Measurements from ENCODE around the gene HOXD4. TPM values are rescaled to one million over a fixed set of nuclear protein-coding genes. Genes with fewer than 3 reads are reported as not detected.

Gene HOXD4
- polyA plus RNA-seq, 1 of the 3 experiments (the other 2 are of a cell fraction): 1.0 TPM

- no peak for DNase-seq
- POLR2A ChIA-PET: interaction anchor here (1.0 kb wide), 1 partner anchor 13 kb away, joined by 3 read pairs; no protein-coding TSS in a partner anchor
- Histone ChIP-seq H3K4me1 (ENCODE audit: control insufficient read depth in 1 of 2, insufficient read depth in 2 of 2, low read depth in 1 of 2, low read length in 1 of 2) (peaks cover 0 to 13% of the 10 kb centered on the region in 2 experiments; a peak in 2 of 4 replicates), H3K4me3 (ENCODE audit: low read depth in 2 of 2, low read length in 1 of 2) (peak overlapping the region in 1 of 2 experiments; percentile 54; a peak in 2 of 4 replicates), H3K36me3 (replicated peaks in 1 of 2; ENCODE audit: control insufficient read depth in 1 of 2, insufficient read depth in 2 of 2, low read length in 1 of 2) (no peaks in the 10 kb centered on the region), H3K9me3 (no peaks in the 10 kb centered on the region), H3K27ac (ENCODE audit: low read depth in 2 of 2, low read length in 1 of 2) (no peak overlapping the region), H2AFZ (ENCODE audit: low read depth) (no peak overlapping the region), H3K9ac (no peak overlapping the region), H3K9me2 (no peaks in the 10 kb centered on the region), H3F3A (replicated peaks; ENCODE audit: insufficient read depth) (peaks cover 8% of the 10 kb centered on the region), H3K4me2 (peak overlapping the region; percentile 76; the same call in 1 of the 2 replicates), H3K79me2 (ENCODE audit: insufficient read depth) (no peaks in the 10 kb centered on the region), H4K20me1 (ENCODE audit: insufficient read depth) (no peaks in the 10 kb centered on the region), H3K27me3 (ENCODE audit: insufficient read depth) (peaks cover 86% of the 10 kb centered on the region)
- TF ChIP-seq MAX (IDR thresholded peaks at IDR 0.05; ENCODE audit: low read depth): no peak
- TF ChIP-seq SMC3 (IDR thresholded peaks at IDR 0.05; ENCODE audit: low read depth, low read length): no peak
- no peak for TF ChIP-seq USF1 (IDR thresholded peaks at IDR 0.05; ENCODE audit: borderline replicate concordance, low read depth)
- no peak for TF ChIP-seq MEF2A (IDR thresholded peaks at IDR 0.05; ENCODE audit: borderline replicate concordance, low read depth)
- no peak for TF ChIP-seq EP300 (IDR thresholded peaks at IDR 0.05; ENCODE audit: borderline replicate concordance in 1 of 2, low read depth in 1 of 2, low read length in 1 of 2)
- TF ChIP-seq IRF3 (IDR thresholded peaks at IDR 0.05; ENCODE audit: low read depth, low read length): no peak
- no peak for TF ChIP-seq SIN3A (IDR thresholded peaks at IDR 0.05; ENCODE audit: borderline replicate concordance, low read depth, low read length)
- no peak for TF ChIP-seq FOXJ3 (CRISPR knock-in tag; IDR thresholded peaks at IDR 0.05)
- TF ChIP-seq EZH2phosphoT487 (IDR thresholded peaks at IDR 0.05; ENCODE audit: borderline replicate concordance, low read depth): no peak
- no peak for TF ChIP-seq TEAD4 (IDR thresholded peaks at IDR 0.05; ENCODE audit: borderline replicate concordance, insufficient read depth)
- no peak for TF ChIP-seq NRF1 (IDR thresholded peaks at IDR 0.05; ENCODE audit: low read depth, low read length)
- no peak for TF ChIP-seq NFIC (IDR thresholded peaks at IDR 0.05; ENCODE audit: borderline replicate concordance)
- TF ChIP-seq RAD21 (IDR thresholded peaks at IDR 0.05; ENCODE audit: low read length): no peak
- no peak for TF ChIP-seq JUND (IDR thresholded peaks at IDR 0.05)
- TF ChIP-seq REST (IDR thresholded peaks at IDR 0.05; ENCODE audit: low read depth, low read length): no peak
- TF ChIP-seq RCOR1 (IDR thresholded peaks at IDR 0.05; ENCODE audit: low read length): no peak
- no peak for TF ChIP-seq CHD2 (IDR thresholded peaks at IDR 0.05; ENCODE audit: low read length, partially characterized antibody)
- TF ChIP-seq TAF1 (IDR thresholded peaks at IDR 0.05; ENCODE audit: borderline replicate concordance, low read depth, low read length): no peak
- no peak for TF ChIP-seq YY1 (IDR thresholded peaks at IDR 0.05; ENCODE audit: low read depth)
- no peak for TF ChIP-seq MXI1 (IDR thresholded peaks at IDR 0.05; ENCODE audit: low read depth, low read length)
- 46% methylated on average over 17 of the region's 17 CpGs for WGBS (ENCODE audit: low lambda C conversion rate)
- CTCF ChIA-PET: interaction anchor here (0.8 to 17.7 kb wide), 16 partner anchors 11 to 1404 kb away, joined by 3 to 264 read pairs (median 5); partner anchors contain the start of genes EVX2, HOXD10, HOXD12 and HOXD13
These were observed 47.5 kb upstream of the HOXD4 start for GRCh38 chr2:176103742-176104315.

Data from SK-N-SH (cell line).